Sigmoid colon (tissue), 4 donors: Measurements from ENCODE around the gene MAPKBP1.

ENCODE experiments used
- CTCF ChIP-seq, 4 experiments: fragments of 450-650 bp in 3 of 4; fragments of 200-600 bp in 1 of 4; IDR thresholded peaks; one replicate each; pipeline ENCODE4 v1.5.1; 2016 to 2019; ENCODE audit warnings: antibody characterized with exemption in 4 of 4, mild to moderate bottlenecking in 3 of 4, moderate library complexity in 2 of 4
- EP300 ChIP-seq, 4 donors: sonication (generic); formaldehyde crosslinking; IDR thresholded peaks; one replicate each; pipeline ENCODE4 v1.6.1; 2017; ENCODE audit warnings: antibody characterized with exemption in 4 of 4
- POLR2AphosphoS5 ChIP-seq, 4 donors: sonication (generic); formaldehyde crosslinking; IDR thresholded peaks; one replicate each; pipeline ENCODE4 v1.6.1; 2017; ENCODE audit warnings: antibody characterized with exemption in 4 of 4

GRCh38 chr15:41834096-41834495 is 59.8 kb downstream of the MAPKBP1 start:
- no peak for TF ChIP-seq CTCF (IDR thresholded peaks at IDR 0.05)
- no peak for TF ChIP-seq EP300 (IDR thresholded peaks at IDR 0.05)
- no peak for TF ChIP-seq POLR2AphosphoS5 (IDR thresholded peaks at IDR 0.05)
